Stimulated activated CD8-positive, alpha-beta memory T cell treated with anti-CD3 and anti-CD28 coated beads, Interleukin-7, amount 100 ng/mL, for 1 hour (primary cell): Measurements from ENCODE around the gene LCN6.
"Not testable (repeated sequence)": the region's sequence is repeated elsewhere in the genome, so short reads cannot be mapped to it uniquely, and the experiment has no call there.

Experiments used
- DNase-seq, 2 donors: peaks; one replicate each; pipeline ENCODE4 v3.0.0-alpha.2; 2020; ENCODE audit warnings: low read depth in 2 of 2

The LCN6 gene, protein sequence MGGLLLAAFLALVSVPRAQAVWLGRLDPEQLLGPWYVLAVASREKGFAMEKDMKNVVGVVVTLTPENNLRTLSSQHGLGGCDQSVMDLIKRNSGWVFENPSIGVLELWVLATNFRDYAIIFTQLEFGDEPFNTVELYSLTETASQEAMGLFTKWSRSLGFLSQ

GRCh38 chr9:136748201-136748600 lies at the start of gene LCN6:
Gene LCN6 (minus strand): TSS chr9:136748525. CDS start chr9:136748483, 42 bp downstream.
- no peak for DNase-seq

- not testable (repeated sequence) for DNase-seq
Measured at GRCh38 chr9:136796775-136797347, 48.5 kb upstream of the LCN6 start.

DNA sequence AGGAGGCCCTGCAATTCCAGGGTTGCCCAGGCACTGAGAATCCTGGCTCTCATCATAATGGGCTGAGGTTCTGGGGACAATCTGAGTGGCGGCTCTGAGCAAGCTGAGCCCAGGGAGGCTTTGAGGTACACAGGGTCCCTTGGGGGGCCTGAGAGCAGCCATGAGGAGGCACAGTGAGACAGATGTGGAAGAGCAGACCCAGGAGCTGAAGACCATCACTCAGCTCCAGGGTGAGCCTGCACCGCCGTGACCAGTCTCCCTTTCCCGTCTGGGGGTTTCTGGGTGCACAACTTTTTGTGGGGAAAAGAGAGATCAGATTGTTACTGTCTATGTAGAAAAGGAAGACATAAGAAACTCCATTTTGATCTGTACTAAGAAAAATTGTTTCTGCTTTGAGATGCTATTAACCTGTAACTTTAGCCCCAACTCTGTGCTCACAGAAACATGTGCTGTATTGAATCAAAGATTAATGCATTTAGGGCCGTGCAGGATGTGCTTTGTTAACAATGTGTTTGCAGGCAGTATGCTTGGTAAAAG lies 48.0 kb upstream of the LCN6 start, which contains the start of gene CCDC183:
Gene CCDC183, plus strand, starts transcription at position 101 of the 537 bp plus-strand sequence. Its CDS starts 60 bp downstream, at position 161.
- no peak for DNase-seq

DNA sequence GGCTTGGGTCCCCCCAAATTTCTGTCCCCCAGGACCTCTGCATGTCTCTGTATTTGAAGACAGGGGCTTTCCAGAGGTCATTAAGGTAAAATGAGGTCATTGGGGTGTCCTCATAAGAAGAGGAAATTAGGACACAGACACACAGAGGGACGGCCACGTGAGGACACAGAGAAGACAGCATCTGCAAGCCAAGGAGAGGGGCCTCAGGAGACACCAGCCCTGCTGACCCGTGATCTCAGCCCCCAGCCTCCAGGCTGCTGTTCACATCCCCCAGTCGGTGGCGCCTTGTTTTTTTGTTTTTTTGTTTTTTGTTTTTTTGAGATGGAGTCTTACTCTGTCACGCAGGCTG lies 46.6 kb upstream of the LCN6 start:
- DNase-seq = no peak

GRCh38 chr9:136794281-136794999 lies 46.1 kb upstream of the LCN6 start:
- no peak for DNase-seq

DNA sequence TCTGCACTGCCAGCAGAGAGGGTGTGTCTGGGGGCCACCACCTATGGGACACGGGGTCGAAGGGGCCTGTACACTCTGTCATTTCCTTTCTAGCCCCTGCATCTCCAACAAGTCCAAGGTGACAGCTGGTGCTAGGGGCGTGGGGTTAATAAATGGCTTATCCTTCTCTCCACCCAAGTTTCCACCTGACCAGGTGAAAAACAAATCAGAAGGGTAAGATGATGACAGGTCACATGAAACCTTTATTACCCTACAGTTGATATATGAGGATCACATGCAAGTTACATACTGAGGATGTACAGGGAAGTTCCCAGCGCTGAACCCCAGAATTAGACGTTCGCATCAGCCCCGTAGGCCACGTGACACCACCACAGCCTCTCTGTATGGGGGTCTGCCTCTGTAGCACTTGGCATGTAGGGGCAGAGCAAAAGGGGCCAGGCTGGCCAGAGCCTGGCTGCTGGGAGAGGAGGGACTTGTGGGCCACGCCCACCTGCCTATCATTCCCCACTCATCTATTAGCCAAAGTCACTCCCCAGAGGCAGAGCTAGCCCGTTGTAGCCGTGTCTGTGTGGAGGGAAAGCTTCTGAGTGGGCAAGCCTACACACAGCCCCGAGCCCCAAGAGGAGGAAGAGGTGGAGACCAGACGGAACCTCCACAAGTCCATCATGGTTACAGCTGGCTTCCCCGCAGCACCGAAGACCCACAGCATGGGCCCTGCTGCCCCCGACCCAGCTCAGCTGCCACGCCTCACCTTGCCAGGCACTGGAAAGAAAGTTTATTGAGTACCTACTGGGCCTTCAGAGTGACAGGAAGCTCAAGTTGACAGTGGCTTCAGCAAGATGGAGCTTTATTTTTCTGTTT lies 45.0 kb upstream of the LCN6 start:
- DNase-seq = no peak

DNA sequence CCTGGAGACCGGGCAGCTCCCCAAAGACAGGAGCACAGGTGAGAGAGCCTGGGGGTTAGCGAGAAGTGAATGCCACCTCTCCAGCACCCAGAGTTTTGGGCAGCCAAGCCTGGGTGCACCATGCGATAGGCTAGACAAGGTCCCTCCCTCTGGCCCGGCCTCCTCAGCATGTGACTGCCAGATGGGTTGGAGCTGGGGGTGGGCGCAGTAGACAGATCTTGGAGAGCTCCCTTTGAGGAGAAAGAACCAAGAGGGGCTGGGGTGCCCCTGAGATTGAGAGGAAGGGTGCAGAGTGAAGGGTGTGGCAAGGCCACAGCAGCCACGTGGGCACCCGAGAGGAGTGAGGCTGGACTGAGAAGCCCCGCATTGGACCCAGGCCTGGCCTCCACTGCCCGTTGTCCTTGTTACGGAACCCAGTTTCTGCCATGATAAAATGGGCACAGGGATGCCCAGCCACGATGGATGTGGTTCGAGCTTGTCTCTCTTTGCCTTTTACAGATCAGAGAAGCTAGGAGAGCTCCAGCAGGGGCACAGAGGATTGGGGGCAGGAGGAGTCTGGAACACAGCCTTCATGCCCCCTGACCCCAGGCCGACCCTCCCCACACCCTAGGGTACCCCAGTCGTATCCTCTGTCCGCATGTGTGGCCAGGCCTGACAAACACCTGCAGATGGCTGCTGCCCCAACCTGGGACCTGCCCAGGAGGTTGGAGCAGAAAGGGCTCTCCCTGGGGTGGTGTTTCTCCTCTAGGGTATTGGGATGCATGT lies 44.2 kb upstream of the LCN6 start:
- DNase-seq = no peak

DNA sequence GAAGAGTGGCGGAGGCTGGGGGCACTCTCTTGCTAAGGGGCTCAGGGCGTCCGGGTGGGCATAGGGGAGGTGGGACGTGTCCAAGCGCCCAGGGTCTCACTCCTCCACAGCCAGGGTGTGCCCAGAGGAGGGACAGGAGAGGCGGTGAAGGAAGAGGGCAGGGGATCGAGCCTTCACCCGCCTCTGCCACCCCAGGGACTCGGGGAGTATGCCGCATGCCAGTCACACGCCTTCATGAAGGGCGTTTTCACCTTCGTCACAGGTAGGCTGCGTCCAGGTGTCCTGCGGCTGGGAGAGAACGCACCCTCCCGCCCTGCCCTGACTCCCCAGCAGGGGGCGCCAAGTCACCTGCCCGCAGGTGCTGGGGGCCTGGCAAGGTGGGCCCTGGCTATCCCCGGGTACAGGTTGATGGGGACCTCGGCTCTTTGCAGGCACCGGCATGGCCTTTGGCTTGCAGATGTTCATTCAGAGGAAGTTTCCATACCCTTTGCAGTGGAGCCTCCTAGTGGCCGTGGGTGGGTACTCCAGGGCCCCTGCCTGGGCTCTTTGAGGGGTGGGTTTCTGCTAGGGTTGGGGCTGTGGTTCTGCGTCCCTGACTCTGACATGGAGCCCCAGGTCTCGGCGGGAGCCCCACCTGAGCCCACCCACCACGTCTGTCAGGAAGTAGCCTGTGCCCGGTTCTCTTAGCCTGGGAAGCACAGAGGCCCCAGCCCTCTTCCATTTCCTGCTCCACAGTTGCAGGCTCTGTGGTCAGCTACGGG lies 43.4 kb upstream of the LCN6 start:
- peak; percentile 18 to 43 for DNase-seq

- DNase-seq = peak; percentile 99
Measured at GRCh38 chr9:136790640-136791515, 42.6 kb upstream of the LCN6 start, which contains the start of gene TMEM141. Gene TMEM141 (plus strand): TSS chr9:136791344. CDS start chr9:136791371, 27 bp downstream.

DNA sequence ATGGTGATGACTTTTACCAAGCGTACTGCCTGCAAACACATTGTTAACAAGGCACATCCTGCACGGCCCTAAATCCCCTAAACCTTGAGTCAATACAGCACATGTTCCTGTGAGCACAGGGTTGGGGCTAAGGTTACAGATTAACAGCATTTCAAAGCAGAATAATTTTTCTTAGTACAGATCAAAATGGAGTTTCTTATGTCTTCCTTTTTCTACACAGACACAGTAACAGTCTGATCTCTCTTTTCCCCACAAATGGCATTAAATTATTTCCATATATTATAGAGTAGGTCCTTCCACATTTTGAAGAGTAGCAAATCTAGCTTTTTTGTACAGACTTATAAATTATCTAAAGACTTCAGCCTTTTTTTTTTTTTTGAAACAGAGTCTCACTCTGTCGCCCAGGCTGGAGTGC lies 41.2 kb upstream of the LCN6 start:
- no peak for DNase-seq

- DNase-seq = not testable (repeated sequence)
Measured at GRCh38 chr9:136788644-136789522, 40.6 kb upstream of the LCN6 start.

DNA sequence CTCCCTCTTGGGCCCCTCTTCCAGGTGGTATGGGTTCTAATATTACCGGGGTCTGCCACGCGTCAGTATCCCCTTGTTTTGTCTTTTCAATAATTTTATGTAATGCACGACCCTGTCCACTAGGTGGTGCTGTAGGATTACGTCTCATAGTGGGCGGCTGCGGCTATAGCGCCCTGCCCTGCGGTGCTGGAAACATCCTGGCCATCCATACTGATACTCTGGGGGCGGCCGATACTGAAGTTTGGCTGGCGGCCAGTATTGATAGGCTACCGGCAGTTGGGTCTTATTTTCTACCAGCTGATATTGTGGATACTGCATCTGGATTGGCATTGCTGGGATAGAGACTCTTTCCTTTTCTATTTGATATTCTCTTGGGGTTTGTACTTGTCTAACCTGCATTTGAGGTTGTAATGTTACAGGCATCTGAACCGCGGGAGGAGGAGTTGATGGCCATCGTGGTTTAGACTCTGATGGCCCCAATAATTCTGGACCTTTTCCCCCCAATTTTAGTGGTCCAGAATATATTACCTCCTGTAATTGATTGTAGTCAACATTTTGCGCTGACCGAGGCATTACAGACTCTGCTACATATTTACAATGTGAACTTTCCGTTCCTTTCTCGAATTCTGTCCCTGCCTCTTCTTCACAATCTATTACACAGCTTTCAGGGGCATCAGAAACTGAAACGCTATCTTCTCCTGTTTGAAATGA lies 39.5 kb upstream of the LCN6 start:
- peak in 1 of 2 donors; percentile 37 for DNase-seq

DNA sequence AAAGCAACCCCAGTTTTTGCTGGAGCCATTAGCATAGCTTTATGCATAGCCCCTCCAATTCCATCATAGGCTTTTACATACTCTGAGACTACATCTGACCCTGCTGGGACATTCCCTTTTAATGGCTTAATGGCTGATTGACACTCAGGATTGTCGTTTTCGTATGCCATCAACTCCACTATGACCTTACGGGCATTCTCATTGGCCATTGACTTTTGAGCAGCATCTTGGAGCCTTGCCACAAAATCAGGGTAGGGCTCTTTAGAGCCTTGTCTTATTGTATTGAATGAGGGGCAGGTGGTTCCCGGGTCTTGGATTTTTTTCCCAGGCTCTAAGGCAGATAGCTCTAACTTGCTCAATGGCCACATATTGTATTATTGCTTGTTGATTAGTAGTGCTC lies 38.7 kb upstream of the LCN6 start:
- not testable (repeated sequence) for DNase-seq

GRCh38 chr9:136786451-136786850 lies 38.1 kb upstream of the LCN6 start:
- no peak for DNase-seq

GRCh38 chr9:136785565-136786355 lies 37.4 kb upstream of the LCN6 start:
- DNase-seq = not testable (repeated sequence)

DNA sequence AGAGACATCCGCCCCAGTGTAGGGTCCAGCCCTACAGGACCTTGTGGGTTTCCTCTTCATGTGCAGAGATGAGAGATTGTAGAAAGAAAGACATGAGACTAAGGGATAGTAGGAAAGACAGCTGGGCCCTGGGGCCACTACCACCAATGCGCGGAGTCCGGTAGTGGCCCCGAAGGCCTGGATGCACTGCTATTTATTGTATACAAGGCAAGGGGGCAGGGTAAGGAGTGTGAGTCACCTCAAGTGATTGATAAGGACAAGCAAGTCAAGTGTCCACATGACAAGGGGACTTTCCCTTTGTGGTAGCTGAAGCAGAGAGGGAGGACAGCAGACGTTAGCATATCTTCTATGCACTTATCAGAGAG lies 36.7 kb upstream of the LCN6 start:
- no peak for DNase-seq
